Measurements from ENCODE around the gene SLCO2B1. TPM values are rescaled to one million over a fixed set of nuclear protein-coding genes. Genes with fewer than 3 reads are reported as not detected.

The SLCO2B1 gene
- total and polyA plus RNA-seq, 2 of the 8 experiments (the other 6 are each of a cell fraction or from before 2014, with no cell fraction given): 0.03 TPM; not detected in 1

DNA sequence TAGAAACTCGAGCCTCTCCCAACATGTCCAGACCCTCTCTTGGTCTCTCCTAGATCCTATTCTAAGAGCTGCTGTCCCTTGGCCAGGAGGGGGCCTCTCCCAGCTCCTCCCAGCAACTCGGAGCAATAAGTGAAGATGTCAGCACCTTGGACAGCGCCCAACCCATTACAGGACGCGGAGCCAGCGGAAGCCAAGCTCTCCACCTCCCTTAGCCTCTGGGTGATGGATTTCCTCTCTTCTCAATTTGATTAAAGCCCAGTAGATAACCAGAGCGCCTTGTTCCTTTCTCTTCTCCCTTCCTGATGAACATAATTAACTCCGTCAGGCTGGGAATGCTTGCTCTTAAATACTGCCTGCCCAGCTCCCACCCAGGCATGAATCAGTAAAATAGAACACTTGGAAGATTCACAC lies 63.5 kb downstream of the SLCO2B1 start (continued):
- TF ChIP-seq GABPA (IDR thresholded peaks at IDR 0.05; ENCODE audit: borderline replicate concordance, insufficient read depth, low read length): no peak
- no peak for TF ChIP-seq HDAC2 (IDR thresholded peaks at IDR 0.05; ENCODE audit: borderline replicate concordance in 1 of 2, low read depth in 2 of 2, low read length in 2 of 2)
- TF ChIP-seq RAD21 (IDR thresholded peaks at IDR 0.05 in 1 of 2, conservative IDR thresholded peaks at IDR 0.05 in 1 of 2; ENCODE audit: low read depth in 2 of 2, low read length in 2 of 2): peak; percentile 59 to 68
- TF ChIP-seq NANOG (IDR thresholded peaks at IDR 0.05; ENCODE audit: insufficient read depth, low read depth, low read length, poor library complexity, severe bottlenecking): peak; percentile 79
- TF ChIP-seq CEBPB (IDR thresholded peaks at IDR 0.05; ENCODE audit: low read depth, low read length): no peak
- TF ChIP-seq ASH2L (IDR thresholded peaks at IDR 0.05; ENCODE audit: low read length): no peak
- TF ChIP-seq GTF2F1 (IDR thresholded peaks at IDR 0.05; ENCODE audit: borderline replicate concordance, low read depth, low read length): no peak
- TF ChIP-seq KDM5A (IDR thresholded peaks at IDR 0.05; ENCODE audit: low read length): no peak
- TF ChIP-seq, protein P1, sequence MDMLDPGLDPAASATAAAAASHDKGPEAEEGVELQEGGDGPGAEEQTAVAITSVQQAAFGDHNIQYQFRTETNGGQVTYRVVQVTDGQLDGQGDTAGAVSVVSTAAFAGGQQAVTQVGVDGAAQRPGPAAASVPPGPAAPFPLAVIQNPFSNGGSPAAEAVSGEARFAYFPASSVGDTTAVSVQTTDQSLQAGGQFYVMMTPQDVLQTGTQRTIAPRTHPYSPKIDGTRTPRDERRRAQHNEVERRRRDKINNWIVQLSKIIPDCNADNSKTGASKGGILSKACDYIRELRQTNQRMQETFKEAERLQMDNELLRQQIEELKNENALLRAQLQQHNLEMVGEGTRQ (IDR thresholded peaks at IDR 0.05; ENCODE audit: low read length): no peak
- no peak for TF ChIP-seq SIX5 (IDR thresholded peaks at IDR 0.05; ENCODE audit: low read depth, low read length)
- TF ChIP-seq YY1 (IDR thresholded peaks at IDR 0.05; ENCODE audit: low read depth, low read length): no peak; the same call in 1 of the 2 replicates
- no peak for TF ChIP-seq FOSL1 (IDR thresholded peaks at IDR 0.05; ENCODE audit: insufficient read depth, low read depth, low read length)
- no peak for TF ChIP-seq POU5F1 (IDR thresholded peaks at IDR 0.05; ENCODE audit: low read depth, low read length)
- no peak for TF ChIP-seq SP4 (IDR thresholded peaks at IDR 0.05; ENCODE audit: low read length)
- TF ChIP-seq SIN3A (conservative IDR thresholded peaks at IDR 0.05 in 1 of 2, IDR thresholded peaks at IDR 0.05 in 1 of 2; ENCODE audit: low read depth in 1 of 2, low read length in 2 of 2): peak; percentile 78 to 83; a peak in 2 of 4 replicates
- TF ChIP-seq EZH2 (IDR thresholded peaks at IDR 0.05; ENCODE audit: low read depth, low read length, severe bottlenecking): no peak
- TF ChIP-seq SIRT6 (IDR thresholded peaks at IDR 0.05; ENCODE audit: low read length): no peak
- no peak for TF ChIP-seq SP1 (IDR thresholded peaks at IDR 0.05; ENCODE audit: low read depth, low read length)
- no peak for TF ChIP-seq SP2 (IDR thresholded peaks at IDR 0.05; ENCODE audit: low read length)
- no peak for TF ChIP-seq HDAC6 (IDR thresholded peaks at IDR 0.05; ENCODE audit: low read depth, low read length)
- no peak for TF ChIP-seq MAFK (IDR thresholded peaks at IDR 0.05; ENCODE audit: low read depth, low read length)
- TF ChIP-seq POLR2AphosphoS5 (IDR thresholded peaks at IDR 0.05; ENCODE audit: low read depth, low read length): no peak
- TF ChIP-seq, protein P2, sequence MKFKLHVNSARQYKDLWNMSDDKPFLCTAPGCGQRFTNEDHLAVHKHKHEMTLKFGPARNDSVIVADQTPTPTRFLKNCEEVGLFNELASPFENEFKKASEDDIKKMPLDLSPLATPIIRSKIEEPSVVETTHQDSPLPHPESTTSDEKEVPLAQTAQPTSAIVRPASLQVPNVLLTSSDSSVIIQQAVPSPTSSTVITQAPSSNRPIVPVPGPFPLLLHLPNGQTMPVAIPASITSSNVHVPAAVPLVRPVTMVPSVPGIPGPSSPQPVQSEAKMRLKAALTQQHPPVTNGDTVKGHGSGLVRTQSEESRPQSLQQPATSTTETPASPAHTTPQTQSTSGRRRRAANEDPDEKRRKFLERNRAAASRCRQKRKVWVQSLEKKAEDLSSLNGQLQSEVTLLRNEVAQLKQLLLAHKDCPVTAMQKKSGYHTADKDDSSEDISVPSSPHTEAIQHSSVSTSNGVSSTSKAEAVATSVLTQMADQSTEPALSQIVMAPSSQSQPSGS (IDR thresholded peaks at IDR 0.05; ENCODE audit: low read length): no peak
- 0 out of 2 replicates have a peak, but pooled peaks have one; percentile 46 for TF ChIP-seq CREB1 (IDR thresholded peaks at IDR 0.05)

All from H1 (cell line).